ENCODE measurements around the gene SLC35E4.

GRCh38 chr22:30605449-30606110 is 30.0 kb upstream of the SLC35E4 start:
- TF ChIP-seq POLR2A (IDR thresholded peaks at IDR 0.05; ENCODE audit: low read depth, low read length) = no peak
- TF ChIP-seq POLR2AphosphoS5 (IDR thresholded peaks at IDR 0.05; ENCODE audit: low read depth, low read length) = no peak
- no peak for TF ChIP-seq TAF1 (IDR thresholded peaks at IDR 0.05; ENCODE audit: borderline replicate concordance, low read depth, low read length)

Measured in GM12892 (cell line).